LNCaP clone FGC (cell line): ENCODE results near the gene TSC22D2.

ENCODE experiments used
- DNase-seq: peaks from one replicate; pipeline ENCODE4 v3.0.0-alpha.2; 2011; ENCODE audit warnings: low read depth
- H3K4me3 ChIP-seq: 2 replicates; pipeline ENCODE4 v1.5.1; 2011; ENCODE audit warnings: mild to moderate bottlenecking, low read depth, low read length, control low read depth
- TF ChIP-seq, protein P1 (sequence below): IDR thresholded peaks from 2 replicates; pipeline ENCODE4 v1.5.1; 2012; ENCODE audit warnings: mild to moderate bottlenecking; ENCODE audit not compliant: control insufficient read depth, insufficient read depth; ENCODE audit errors: extremely low read depth

TSC22D2 gene

DNA sequence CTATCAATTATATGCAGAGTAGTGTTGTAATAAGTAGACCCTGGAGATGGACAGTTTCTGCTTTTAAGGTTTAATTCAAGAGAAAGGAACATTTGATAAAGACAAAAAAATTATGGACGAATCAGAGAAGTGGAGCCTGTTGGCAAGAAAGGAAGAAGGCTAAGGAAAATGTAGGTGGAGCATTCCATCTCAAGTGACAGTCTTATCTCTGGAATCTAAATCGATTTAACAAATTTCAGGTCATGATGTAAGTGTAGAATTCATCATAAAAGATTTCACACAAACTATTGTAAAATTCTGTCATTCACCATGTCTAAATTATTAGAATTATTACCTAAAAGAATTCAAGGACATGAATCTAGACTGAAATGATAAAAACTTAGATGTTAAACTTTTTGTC, 36.3 kb downstream of the TSC22D2 start:
- TF ChIP-seq, protein P1, sequence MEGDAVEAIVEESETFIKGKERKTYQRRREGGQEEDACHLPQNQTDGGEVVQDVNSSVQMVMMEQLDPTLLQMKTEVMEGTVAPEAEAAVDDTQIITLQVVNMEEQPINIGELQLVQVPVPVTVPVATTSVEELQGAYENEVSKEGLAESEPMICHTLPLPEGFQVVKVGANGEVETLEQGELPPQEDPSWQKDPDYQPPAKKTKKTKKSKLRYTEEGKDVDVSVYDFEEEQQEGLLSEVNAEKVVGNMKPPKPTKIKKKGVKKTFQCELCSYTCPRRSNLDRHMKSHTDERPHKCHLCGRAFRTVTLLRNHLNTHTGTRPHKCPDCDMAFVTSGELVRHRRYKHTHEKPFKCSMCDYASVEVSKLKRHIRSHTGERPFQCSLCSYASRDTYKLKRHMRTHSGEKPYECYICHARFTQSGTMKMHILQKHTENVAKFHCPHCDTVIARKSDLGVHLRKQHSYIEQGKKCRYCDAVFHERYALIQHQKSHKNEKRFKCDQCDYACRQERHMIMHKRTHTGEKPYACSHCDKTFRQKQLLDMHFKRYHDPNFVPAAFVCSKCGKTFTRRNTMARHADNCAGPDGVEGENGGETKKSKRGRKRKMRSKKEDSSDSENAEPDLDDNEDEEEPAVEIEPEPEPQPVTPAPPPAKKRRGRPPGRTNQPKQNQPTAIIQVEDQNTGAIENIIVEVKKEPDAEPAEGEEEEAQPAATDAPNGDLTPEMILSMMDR: no peak
- no peak overlapping the region for H3K4me3 ChIP-seq
- DNase-seq: no peak

DNA sequence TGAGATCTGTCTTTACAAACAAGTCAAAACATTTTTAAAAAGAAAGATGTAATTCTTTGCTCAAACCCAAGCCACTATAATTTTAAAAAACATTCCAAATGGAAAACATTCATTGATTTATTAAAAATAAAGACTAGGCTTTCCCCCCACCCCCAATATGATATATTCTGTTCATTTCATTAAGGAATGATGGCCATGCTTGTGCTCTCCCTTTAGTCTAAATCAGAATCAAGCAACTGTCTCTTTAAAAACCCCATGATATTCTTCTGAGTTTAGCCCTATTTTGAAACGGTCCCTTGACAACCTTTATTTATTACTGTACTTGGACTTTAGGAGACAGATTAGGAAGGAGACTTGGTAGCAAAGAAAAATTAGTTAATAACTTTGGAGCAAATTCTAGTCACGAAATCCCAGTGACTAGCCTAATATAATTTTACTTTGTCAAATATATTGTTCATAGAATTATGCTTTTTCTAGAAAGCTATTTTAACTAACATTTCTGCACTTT, 38.4 kb downstream of the TSC22D2 start:
- H3K4me3 ChIP-seq: no peak overlapping the region
- TF ChIP-seq, protein P1: no peak
- DNase-seq: no peak

DNA sequence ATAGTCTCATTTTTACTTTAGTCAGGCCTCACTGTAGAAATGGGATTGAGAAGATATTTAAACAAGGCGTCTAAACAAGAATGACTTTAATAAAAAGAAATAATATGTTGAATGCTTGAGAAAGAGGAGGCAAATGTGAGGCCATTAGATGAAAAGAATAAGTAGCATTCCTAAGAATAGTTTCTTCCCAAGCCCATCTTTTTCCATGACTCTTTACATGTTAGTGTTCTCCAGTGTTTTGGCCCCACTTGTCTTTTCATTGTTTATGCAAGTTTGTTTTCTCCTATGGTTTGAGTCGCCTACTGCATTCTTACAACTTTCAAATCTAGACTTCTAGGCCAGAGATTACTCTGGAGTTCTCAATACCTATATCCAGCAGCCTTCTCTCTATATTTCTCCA, 39.0 kb downstream of the TSC22D2 start:
- H3K4me3 ChIP-seq: no peak overlapping the region
- TF ChIP-seq, protein P1: no peak
- DNase-seq: no peak

DNA sequence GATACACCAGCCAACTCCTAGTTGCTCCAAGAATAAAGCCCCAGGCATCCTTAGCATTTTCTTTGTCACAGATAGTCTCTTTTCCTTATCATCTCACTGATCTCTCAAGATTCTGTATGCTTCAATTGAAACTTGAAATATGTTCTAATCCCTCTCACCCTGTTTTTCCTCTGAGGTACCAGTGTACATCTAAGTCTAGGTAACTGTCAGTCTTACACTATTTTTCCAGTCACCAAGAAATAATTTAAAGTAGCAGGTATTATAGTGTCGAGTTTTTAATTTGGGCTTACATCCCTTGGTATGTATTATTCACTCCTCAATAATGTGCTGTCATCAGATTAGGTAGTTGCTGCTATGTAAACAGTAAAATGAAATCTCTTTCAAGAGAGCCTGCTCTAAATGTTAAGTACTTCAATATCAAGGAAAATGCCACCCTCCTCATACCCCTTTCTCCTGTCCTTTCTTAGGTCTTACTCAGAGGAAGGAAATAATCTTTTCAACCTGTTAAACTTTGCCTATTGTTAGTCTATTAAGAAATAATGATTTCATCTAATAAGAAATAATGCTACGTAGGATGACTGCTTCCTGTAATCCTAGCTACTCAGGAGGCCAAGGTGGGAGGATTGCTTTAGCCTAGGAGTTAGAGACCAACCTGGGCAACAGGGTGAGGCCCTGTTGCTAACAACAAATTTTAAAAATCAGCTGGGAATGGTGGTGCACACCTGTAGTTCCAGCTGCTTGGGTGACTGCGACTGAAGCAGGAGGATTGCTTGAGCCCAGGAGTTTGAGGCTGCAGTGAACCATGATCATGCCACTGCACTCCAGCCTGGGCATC, 39.8 kb downstream of the TSC22D2 start:
- H3K4me3 ChIP-seq: no peak overlapping the region
- TF ChIP-seq, protein P1: no peak
- no peak for DNase-seq

DNA sequence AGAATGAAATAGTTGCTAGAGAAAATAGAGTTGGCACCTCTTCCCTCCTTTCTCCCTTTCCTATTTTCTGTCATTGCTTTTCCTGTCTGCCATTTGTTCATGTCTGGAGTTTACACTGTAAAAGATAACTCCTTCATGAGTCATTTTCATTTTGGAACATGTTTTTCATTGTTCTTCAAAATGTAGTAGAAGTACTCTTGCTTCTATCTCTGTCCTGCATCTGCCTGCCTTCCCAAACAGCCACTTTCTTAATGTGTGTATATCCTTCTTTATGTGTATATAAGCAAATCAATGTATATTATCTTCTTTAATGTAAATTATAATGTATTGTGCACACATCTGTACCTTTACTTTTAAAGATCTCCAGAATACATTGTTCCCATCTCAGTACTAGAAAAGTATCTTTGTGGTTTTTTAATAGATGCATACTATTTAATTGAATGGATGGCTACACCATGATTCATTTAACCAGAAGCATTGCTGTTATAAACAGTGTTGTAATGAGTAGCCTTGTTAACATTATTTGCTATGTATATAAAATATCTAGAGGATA, 41.1 kb downstream of the TSC22D2 start:
- TF ChIP-seq, protein P1: no peak
- no peak overlapping the region for H3K4me3 ChIP-seq
- no peak for DNase-seq

DNA sequence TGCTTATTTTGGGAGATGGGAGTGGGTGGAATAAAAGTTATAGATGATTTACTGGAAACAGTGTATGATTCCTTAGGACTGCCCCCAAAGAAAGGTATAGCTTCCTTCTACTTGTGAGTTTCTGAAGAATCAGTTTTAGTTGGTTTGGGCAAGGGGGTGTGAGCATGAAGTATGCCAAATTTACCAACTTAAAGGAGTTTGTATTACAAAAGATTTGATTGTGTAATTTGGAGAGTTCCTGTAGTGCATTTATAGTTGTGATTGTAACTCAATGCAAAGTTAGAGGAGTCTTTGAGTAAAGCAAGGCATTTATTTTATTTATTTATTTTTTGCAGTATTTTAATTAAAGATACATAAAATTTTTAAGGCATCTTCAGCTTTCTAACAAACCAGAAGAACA, 42.8 kb downstream of the TSC22D2 start:
- TF ChIP-seq, protein P1: no peak
- H3K4me3 ChIP-seq: no peak overlapping the region
- DNase-seq: no peak
